ENCODE data around the gene LRRC51.

Gene LRRC51

DNA sequence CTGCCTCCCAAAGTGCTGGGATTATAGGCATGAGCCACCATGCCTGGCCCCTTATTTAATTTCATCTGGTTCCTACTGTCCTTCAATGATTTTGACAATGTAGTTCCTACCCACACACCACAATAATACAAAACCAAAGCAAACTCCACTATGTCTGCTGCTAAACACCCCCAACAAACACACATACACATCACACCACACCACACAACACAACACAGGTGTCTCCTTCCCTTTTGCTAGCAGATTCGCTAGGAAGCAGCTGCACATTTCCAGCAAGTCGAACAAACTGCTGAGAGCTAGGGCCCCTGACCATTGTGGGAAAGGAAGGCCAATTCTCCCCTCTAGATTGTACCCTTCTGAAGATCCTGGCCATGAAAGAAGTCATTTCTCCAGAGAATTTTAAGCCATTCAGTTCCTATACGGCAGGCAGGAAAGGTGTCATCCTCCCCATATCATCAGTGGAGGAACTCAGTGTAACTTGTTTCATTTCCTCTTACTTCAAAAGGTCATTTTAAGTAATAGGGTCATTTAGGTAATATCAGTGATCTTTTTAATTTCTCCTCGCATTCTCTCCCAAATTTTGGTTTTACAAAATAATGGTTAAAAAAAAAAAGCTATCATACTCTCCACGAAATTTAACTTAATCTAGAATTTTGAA, 18.8 kb upstream of the LRRC51 start:
- TF ChIP-seq CTCF (IDR thresholded peaks at IDR 0.05), result no peak

DNA sequence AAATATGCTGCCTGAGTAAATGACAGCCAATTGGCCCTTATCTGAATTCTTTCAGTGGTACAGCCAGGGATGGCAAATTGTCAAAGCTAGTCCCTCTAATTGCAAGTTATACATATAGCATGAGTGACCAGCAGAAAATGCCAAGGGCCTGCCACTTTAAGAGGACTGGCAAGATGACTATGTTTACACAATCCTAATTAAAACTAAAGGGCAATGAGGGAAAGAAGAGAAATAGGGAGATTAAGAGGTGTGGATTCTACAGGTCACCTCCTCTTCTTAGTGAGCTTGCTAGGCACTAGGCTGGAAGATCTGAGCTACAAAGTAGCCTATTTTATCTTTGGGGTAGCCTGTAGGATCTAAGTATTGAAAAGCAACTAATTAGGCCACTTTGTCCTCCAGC, 13.8 kb upstream of the LRRC51 start:
- TF ChIP-seq CTCF (IDR thresholded peaks at IDR 0.05), result no peak

GRCh38 chr11:72067266-72067665, 13.4 kb upstream of the LRRC51 start:
- no peak for TF ChIP-seq CTCF (IDR thresholded peaks at IDR 0.05)

GRCh38 chr11:72067676-72068075, 13.0 kb upstream of the LRRC51 start:
- no peak for TF ChIP-seq CTCF (IDR thresholded peaks at IDR 0.05)

- no peak for TF ChIP-seq CTCF (IDR thresholded peaks at IDR 0.05)
Observed at GRCh38 chr11:72069200-72069599, 11.4 kb upstream of the LRRC51 start.

GRCh38 chr11:72069787-72070251, 10.8 kb upstream of the LRRC51 start:
- TF ChIP-seq CTCF (IDR thresholded peaks at IDR 0.05), result no peak

DNA sequence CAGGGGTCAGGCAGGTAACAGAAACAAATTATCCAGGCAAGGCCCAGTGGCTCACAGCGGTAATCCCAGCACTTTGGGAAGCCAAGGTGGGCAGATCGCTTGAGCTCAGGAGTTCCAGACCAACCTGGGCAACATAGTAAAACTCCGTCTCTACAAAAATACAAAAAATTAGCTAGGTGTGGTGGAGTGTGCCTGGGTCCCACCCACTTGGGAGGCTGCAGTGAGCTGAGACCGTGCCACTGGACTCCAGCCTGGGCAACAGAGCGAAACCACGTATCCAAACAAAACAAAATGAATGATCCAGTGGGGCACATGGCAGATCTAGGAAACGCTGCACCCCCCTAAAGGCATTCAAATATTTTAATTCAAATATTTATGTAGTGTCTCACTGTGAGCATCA, 10.2 kb upstream of the LRRC51 start:
- TF ChIP-seq CTCF (IDR thresholded peaks at IDR 0.05), result no peak

GRCh38 chr11:72072348-72072747, 8.3 kb upstream of the LRRC51 start:
- TF ChIP-seq CTCF (IDR thresholded peaks at IDR 0.05), result no peak
